PFSK-1 (cell line): ENCODE data around the gene ALX4.

ENCODE experiments used
- POLR2AphosphoS5 ChIP-seq: IDR thresholded peaks from 2 replicates; pipeline ENCODE4 v1.6.1; 2012; ENCODE audit warnings: low read depth, mild to moderate bottlenecking, control low read depth, low read length, moderate library complexity
- SIN3A ChIP-seq: IDR thresholded peaks from 2 replicates; pipeline ENCODE4 v1.6.1; 2012; ENCODE audit warnings: mild to moderate bottlenecking, low read length, moderate library complexity, borderline replicate concordance; ENCODE audit not compliant: insufficient read depth

- TF ChIP-seq SIN3A (no peak), POLR2AphosphoS5 (no peak)
Measured at GRCh38 chr11:44320289-44320973, 10.5 kb upstream of the ALX4 start.
